Islet precursor cell (in vitro differentiated cells): ENCODE measurements around the gene AHDC1.
A peak's percentile ranks its signal among the peaks of the same experiment; 100 is the strongest.
"Not testable (repeated sequence)": the region's sequence is repeated elsewhere in the genome, so short reads cannot be mapped to it uniquely, and the experiment has no call there.

Experiments
- DNase-seq: peaks from one replicate; pipeline ENCODE4 v3.0.0-alpha.2; 2018

AHDC1 gene

DNA sequence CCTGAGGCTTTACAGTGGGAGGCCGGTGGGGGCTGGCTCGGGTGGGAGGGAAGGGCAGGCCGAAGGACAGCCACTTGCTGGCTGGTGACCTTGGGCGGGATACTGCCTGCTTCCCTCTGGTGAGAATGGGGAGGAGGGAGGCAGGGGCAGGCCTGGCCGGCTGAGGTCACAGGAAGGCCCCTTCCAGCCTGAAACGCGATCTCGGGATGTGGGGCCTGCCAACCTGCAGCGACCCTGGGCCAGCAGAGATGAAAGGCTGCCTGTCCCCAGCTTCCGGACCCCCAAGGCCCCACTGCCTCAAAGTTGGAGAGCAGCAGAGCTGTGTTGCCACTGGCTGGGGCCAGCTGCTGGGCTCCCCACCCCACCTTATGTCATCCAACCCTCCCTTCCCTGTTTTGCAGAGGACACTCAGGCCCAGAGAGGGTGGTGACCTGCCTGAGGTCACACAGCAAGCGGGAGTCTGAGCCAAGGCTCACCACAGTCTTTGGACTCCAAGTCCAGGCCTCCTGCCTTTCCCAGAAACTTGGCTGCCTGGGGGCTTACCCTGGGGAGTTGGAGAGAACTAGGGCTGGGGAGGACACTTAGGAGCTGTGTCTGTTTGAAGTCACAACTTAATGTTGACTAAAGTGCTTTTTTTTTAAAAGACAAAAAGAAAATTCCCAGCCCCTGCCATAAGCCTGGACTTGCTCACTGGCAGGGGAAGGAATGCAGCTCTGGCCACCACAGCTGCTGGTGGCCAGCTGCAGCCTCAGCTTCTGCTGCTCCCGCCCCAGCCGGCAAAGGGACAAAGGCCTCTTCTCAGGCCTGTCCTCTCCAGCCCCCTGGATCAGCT lies 99.1 kb downstream of the AHDC1 start:
- DNase-seq, result peak; percentile 95

DNA sequence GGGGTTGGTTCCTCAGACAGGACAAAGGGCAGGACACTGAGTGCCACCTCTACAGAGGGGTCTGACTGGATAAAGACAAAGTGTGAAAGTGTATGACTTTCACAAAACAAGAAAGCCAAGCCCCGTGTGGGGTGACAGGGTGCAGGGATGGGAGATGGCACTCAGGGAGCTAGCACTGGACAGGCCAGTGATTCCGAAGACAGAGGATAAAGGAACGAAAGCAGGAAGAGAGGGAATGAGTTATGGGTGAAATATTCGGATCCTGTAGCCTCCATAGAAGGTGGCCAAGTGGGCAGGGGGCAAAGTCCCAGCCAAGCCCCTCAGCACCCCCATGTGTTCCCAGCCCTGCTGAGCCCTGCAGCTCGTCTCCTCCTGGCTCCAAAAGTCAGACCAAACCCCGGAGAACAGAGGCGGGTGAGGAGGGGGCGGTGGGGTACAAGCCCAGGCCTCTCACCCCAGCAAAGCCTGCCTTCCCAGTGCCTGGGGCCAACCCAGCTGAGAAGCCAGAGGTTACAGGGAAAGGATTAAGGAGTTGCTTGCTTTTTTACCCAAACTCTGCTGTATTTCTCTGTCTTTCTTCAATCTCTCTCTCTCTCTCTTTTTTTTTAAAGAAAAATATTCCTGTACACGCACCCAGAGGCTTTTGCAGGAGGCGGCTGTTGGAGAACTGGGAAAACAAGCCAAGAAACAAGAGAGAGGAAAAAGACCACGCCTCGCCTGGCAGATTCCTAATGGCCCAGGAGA lies 99.9 kb downstream of the AHDC1 start:
- no peak for DNase-seq

DNA sequence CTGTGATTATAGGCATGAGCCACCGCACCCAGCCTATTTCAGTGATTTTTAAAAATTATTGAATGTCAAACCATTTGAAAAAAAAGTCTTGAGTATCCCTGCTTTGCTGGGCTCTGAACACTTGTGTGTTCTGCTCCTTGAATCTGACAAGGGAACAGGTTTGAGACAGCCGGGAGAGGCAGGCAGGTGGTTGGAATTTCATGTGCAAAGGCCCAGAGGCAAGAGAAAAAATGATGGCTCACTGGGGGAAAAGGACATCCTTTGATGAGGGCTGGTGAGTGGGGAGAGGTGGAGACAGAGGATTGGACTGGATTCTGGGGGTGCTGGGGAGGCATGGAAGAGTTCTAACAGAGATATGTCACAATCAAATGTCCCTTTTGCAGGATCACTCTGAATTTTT lies 100.9 kb downstream of the AHDC1 start:
- no peak for DNase-seq

DNA sequence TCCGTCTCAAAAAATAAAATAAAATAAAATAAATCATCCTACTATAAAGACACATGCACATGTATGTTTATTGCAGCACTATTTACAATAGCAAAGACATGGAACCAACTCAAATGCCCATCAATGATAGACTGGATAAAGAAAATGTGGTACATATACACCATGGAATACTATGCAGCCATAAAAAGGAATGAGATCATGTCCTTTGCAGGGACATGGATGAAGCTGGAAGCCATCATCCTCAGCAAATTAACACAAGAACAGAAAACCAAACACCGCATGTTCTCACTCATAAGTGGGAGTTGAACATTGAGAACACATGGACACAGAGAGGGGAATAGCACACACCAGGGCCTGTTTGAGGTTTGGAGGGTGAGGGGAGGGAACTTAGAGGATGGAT lies 102.8 kb downstream of the AHDC1 start:
- not testable (repeated sequence) for DNase-seq

DNA sequence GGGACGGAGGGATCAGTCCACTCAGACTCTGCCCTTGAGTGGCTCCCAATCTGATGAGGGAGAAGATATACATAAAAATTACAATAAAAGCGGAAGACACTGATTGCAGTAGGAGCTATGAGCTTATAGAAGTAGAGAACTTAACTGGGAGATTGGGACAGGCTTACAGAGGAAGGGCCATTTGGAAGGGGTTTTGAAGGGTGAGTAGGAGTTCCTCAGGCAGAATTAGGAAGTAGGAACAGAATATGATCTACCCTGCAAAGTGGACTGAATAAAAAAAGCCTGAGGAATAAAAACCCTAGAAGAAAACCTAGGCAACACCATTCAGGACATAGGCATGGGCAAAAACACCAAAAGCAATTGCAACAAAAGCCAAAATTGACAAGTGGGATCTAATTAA lies 104.8 kb downstream of the AHDC1 start:
- no peak for DNase-seq

DNA sequence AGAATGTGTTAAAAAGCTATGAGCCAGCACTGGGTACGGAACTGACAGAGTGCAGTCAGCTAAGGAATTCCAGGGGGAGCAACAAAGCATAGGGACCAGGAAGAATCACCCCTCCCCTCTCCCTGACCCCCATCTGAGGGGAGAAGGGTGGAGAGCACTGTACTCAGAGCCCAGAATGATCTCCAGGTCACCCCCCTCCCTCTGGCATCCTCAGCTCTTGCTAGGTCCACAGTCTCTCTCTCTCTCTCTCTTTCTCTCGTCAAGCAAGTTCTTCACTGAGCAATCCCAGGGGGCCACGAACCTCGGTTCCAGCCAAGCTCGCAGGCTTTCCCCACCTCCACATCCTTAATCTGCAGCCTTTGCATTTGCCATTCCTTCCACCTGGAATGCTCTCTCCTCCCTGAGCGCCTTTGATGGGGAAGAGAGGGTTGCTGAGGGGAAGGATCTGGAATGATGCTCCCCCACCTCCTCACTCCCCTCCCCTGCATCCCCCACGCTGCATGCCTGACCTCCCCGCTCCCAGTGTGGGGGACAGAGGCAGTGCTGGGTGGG lies 107.3 kb downstream of the AHDC1 start:
- peak; percentile 90 for DNase-seq

DNA sequence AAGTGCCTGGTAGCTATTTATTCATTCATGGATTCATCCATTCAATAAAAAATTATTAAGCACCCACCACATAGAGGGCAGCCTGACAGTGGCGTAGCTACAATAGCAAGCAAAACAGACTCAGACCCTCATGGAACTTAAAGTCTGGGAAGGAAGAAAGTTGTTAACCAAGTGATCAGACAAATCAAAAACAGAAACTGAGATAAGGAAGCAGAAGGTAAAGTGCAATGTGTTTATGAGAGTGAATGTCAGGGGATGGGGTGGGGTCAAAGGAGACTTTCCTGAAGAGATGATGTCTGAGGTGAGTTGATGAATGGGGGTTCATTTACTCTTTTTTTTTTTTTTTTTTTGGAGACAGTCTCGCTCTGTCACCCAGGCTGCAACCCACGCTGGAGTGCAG lies 111.1 kb downstream of the AHDC1 start:
- DNase-seq, result no peak

DNA sequence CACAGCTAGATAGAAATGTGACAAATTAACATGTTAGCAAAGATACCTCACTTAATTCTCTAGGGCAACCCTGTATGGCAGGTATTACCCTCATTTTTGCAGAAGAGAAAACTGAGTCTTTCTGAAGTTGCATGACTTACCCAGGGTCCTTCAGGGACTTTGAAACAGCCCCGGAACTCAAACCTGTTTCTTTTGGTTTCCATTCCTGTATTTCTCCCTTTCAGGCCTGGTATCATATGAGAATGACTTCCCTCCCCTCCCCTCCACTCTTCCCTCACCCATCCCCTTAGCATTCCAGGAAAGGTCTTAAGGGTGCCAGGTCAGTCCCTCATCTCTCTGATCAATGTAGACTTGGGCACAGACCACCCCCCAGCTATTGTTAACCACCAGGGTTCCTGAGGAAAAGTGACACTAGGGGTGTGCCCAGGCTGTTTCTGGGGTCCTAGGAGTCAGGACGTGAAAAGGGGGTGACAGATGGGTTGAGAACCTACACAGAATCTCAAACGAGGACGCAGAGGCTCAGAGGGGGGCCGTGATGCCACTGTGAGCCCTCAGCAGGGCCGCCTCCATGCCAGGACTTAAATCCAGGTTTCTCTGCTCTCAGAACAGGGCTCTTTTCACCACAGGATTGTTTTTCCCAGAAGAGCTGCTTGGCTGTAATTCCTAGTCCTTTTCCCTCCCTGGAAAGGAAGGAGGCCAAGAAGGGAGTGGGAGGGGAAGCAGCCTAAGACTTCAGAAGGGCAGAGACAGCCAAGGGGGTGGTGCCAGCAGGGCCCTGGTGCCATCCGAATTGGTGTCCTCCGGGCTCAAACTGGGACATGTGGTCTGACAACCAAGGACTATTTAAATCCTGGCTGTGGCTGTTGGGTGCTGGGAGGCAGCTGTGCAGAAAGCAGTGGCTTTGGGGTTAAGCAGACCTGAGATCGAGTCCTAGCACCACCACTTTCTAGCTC lies 111.9 kb downstream of the AHDC1 start:
- no peak for DNase-seq

DNA sequence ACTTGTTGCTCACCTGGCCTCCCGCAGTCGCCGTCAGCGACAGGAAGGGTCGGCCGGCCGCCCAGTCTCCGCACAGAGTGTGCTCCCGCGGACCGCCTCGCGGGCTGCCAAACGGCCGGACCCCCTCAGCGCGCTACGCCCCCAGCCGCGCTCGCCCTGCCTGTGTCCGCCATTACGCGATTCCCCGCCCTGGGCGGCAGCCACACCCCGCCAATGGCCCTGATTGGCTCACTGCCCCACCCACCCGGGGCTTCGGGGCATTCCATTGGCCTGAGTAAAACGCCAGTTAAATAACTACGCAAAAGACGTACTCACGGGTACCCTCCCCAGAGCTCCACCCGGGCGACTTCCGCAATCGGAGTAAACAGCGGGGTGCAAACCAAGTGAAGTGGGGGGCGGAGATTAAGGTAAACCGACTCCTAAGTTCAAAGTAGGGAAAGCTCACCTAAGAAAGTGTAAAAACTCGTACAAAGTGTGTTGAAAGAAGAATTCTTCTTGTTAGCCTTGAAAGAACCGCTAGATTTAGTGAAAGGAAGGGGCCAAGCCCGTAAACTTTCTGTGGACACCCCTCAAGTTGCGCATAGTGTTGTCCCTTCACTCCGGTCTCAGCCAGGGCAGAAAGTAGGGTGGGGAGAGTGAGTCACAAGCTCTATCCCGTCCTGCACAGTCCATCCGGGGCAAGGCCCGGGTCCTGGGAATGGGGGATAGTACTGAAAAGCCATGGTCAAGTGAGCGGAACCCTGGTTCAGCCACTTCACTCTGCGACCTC lies 113.8 kb downstream of the AHDC1 start, which contains the start of gene WASF2:
TSS of gene WASF2 (minus strand) at position 195 of the 769 bp plus-strand sequence. CDS start 61,277 bp downstream, outside the sequence.
- peak; percentile 98 for DNase-seq

DNA sequence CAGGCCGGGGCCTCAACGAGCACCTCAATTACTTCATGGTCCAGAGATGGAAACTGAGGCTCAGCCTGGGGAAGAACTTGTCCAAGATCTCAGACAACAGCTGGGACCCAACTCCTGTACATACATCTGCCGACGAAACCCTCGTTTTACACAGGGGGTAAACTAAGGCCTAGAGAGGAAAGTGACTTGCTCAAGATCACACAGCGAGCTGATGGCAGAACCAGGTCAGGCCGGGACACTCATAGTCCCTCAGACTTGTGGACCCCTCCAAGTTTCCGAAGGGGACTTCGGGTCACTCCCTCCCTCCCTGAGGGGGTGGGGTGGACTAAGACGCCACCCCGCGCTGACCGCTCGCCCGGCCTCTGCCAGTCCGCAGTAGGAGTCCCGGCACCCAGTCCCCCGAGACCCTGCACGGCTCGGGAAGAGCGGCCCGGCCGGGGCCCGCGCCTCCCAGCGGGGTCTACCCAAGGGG lies 114.4 kb downstream of the AHDC1 start:
- DNase-seq, result peak; percentile 61

DNA sequence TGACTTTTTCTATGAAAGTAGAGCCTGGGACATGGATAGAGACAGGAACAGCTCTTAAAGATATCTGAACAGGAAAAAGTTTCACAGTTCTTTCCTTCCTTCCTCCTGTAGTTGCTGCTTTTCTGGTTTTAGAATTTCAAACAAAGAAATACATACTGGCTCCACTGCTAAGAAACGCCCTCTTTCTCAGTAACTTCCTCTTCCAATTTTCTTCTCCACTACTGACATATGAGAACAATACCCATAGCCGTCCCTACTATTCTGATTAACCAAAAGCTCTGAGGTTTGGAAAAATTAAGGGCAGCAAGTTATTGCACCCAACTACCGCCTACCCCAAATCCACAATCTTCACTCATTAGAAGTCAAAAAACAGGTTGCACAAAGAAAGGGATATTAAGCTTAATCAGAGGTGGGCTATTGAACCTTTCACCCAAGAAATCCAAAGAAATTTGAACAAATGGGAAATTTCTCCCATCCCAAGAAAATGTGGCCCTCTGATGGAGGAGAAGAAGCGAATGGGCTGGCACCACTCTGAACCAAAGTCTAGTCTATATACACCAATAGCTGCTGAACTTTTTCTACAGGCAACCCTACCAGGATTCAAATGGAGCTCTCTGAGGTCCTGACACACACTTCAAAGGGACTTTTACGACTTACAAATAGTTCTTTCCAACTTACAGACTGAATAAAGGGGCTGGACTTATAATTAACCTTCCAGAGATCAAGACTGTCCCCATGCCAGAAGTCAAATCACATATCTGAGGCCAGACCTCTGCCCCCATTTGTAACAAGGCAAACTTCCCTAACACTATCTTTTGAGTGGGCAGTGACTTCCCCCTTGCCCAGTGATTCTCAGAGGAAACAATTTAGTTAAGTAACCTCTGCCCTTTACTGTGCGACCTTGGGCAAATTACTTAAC lies 115.7 kb downstream of the AHDC1 start:
- DNase-seq, result no peak

DNA sequence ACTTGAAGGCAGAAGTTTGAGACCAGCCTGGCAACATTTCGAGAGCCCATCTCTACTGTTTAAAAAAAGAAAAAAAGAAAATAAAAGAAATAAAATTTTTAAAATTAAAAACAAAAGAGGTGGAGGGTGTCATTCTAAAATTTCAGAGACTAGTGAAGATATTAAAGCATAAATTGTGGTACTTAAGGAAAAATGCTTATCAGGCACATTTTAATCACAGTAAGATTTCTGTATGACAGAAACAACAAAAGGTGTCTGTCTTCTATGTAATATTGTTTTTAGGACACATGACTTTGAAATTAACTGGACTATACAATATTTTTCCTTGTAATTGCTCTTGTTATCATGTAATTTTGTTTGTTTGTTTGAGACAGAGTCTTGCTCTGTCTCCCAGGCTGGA lies 118.6 kb downstream of the AHDC1 start:
- DNase-seq, result no peak
